Activated naive CD4-positive, alpha-beta T cell treated with anti-CD3 and anti-CD28 coated beads, Interleukin-2, amount 10 ng/mL, durations not matched to agents 7 days and 5 days (primary cell): ENCODE data around the gene PCNX4.
"Not testable (repeated sequence)": the region's sequence is repeated elsewhere in the genome, so short reads cannot be mapped to it uniquely, and the experiment has no call there.

Experiments used
- CTCF ChIA-PET: fragments of 350-600 bp; sonication (Branson Sonifier 250); formaldehyde crosslinking; loops from one replicate; lab custom pipeline; 2021; ENCODE audit warnings: antibody characterized with exemption; lab: Charles Lee
- DNase-seq: peaks from one replicate; pipeline ENCODE4 v3.0.0-alpha.2; 2020
- H3K27ac Mint-ChIP-seq: one replicate; pipeline ENCODE4 v1.8.0; 2021; ENCODE audit warnings: mild to moderate bottlenecking, moderate library complexity, mixed read lengths
- H3K27me3 Mint-ChIP-seq: one replicate; pipeline ENCODE4 v1.8.0; 2021; ENCODE audit warnings: mild to moderate bottlenecking, mixed read lengths
- H3K36me3 Mint-ChIP-seq: one replicate; pipeline ENCODE4 v1.8.0; 2021; ENCODE audit warnings: mixed read lengths
- H3K4me1 Mint-ChIP-seq: one replicate; pipeline ENCODE4 v1.8.0; 2021; ENCODE audit warnings: mixed read lengths
- H3K4me3 Mint-ChIP-seq: one replicate; pipeline ENCODE4 v1.8.0; 2021; ENCODE audit warnings: mild to moderate bottlenecking, moderate library complexity, mixed read lengths
- H3K9me3 Mint-ChIP-seq: one replicate; pipeline ENCODE4 v1.8.0; 2021; ENCODE audit warnings: mixed read lengths

Gene PCNX4

GRCh38 chr14:60091550-60092525, at the start of gene PCNX4:
PCNX4 (plus strand) TSS chr14:60091923; CDS start chr14:60107639, 15,716 bp downstream.
- no peaks in the 10 kb centered on the region for H3K9me3 Mint-ChIP-seq
- peak within 1 kb of the TSS; percentile 97 for H3K4me3 Mint-ChIP-seq
- no peaks in the 10 kb centered on the region for H3K27me3 Mint-ChIP-seq
- peaks cover 10% of the 10 kb centered on the region for H3K36me3 Mint-ChIP-seq
- peak within 1 kb of the TSS; percentile 96 for H3K27ac Mint-ChIP-seq
- DNase-seq: peak; percentile 96
- peaks cover 46% of the 10 kb centered on the region for H3K4me1 Mint-ChIP-seq
- CTCF ChIA-PET: interaction anchor here (0.8 to 2.5 kb wide), 4 partner anchors 9 to 128 kb away, joined by 3 to 8 read pairs (median 4); no protein-coding TSS in a partner anchor

GRCh38 chr14:60047976-60048375, 43.7 kb upstream of the PCNX4 start:
- H3K27me3 Mint-ChIP-seq, H3K36me3 Mint-ChIP-seq, H3K27ac Mint-ChIP-seq, H3K4me3 Mint-ChIP-seq, DNase-seq, H3K9me3 Mint-ChIP-seq, CTCF ChIA-PET: not testable (repeated sequence)
- H3K4me1 Mint-ChIP-seq: peaks cover 13% of the 10 kb centered on the region

GRCh38 chr14:60051721-60052221, 40.0 kb upstream of the PCNX4 start:
- H3K4me1 Mint-ChIP-seq: peaks cover 13% of the 10 kb centered on the region
- no peaks in the 10 kb centered on the region for H3K36me3 Mint-ChIP-seq
- peak; percentile 23 for DNase-seq
- H3K9me3 Mint-ChIP-seq: no peaks in the 10 kb centered on the region
- H3K4me3 Mint-ChIP-seq: no peak overlapping the region
- CTCF ChIA-PET: interaction anchor here (0.6 kb wide), 1 partner anchor 26 kb away, joined by 3 read pairs; no protein-coding TSS in a partner anchor
- no peaks in the 10 kb centered on the region for H3K27me3 Mint-ChIP-seq
- no peak overlapping the region for H3K27ac Mint-ChIP-seq

GRCh38 chr14:60058087-60058486, 33.6 kb upstream of the PCNX4 start:
- CTCF ChIA-PET: no interaction called here
- H3K4me1 Mint-ChIP-seq: no peaks in the 10 kb centered on the region
- no peak for DNase-seq
- H3K27me3 Mint-ChIP-seq: no peaks in the 10 kb centered on the region
- H3K36me3 Mint-ChIP-seq: no peaks in the 10 kb centered on the region
- H3K4me3 Mint-ChIP-seq: no peak overlapping the region
- H3K9me3 Mint-ChIP-seq: no peaks in the 10 kb centered on the region
- no peak overlapping the region for H3K27ac Mint-ChIP-seq

- CTCF ChIA-PET: interaction anchor here (1.8 kb wide), 1 partner anchor 123 kb away, joined by 8 read pairs; no protein-coding TSS in a partner anchor
- no peak overlapping the region for H3K27ac Mint-ChIP-seq
- H3K4me1 Mint-ChIP-seq: no peaks in the 10 kb centered on the region
- H3K9me3 Mint-ChIP-seq: no peaks in the 10 kb centered on the region
- no peaks in the 10 kb centered on the region for H3K36me3 Mint-ChIP-seq
- no peak for DNase-seq
- no peak overlapping the region for H3K4me3 Mint-ChIP-seq
- no peaks in the 10 kb centered on the region for H3K27me3 Mint-ChIP-seq
These were observed 30.4 kb upstream of the PCNX4 start for GRCh38 chr14:60061371-60061770.

- Mint-ChIP-seq H3K4me1 (no peaks in the 10 kb centered on the region), H3K36me3 (no peaks in the 10 kb centered on the region), H3K27ac (no peak overlapping the region), H3K9me3 (no peaks in the 10 kb centered on the region), H3K27me3 (no peaks in the 10 kb centered on the region), H3K4me3 (no peak overlapping the region)
- no peak for DNase-seq
- CTCF ChIA-PET: interaction anchor here (0.7 to 3.6 kb wide), 7 partner anchors 87 to 185 kb away, joined by 3 to 52 read pairs (median 3); partner anchors contain the start of gene DHRS7
These were observed 27.1 kb upstream of the PCNX4 start for GRCh38 chr14:60064491-60065072.

GRCh38 chr14:60067882-60068281, 23.8 kb upstream of the PCNX4 start:
- CTCF ChIA-PET: interaction anchor here (0.6 to 2.1 kb wide), 3 partner anchors 98 to 119 kb away, joined by 3 to 6 read pairs (median 3); no protein-coding TSS in a partner anchor
- Mint-ChIP-seq H3K27me3 (no peaks in the 10 kb centered on the region), H3K9me3 (no peaks in the 10 kb centered on the region)

GRCh38 chr14:60079723-60080122, 12.0 kb upstream of the PCNX4 start:
- Mint-ChIP-seq H3K4me1 (no peaks in the 10 kb centered on the region), H3K4me3 (no peak overlapping the region), H3K9me3 (peaks cover 7% of the 10 kb centered on the region), H3K27ac (no peak overlapping the region), H3K36me3 (no peaks in the 10 kb centered on the region), H3K27me3 (peaks cover 7% of the 10 kb centered on the region)
- no peak for DNase-seq
- CTCF ChIA-PET: no interaction called here

More at GRCh38 chr14:60067882-60068281, 23.8 kb upstream of the PCNX4 start:
- no peak for DNase-seq
- no peaks in the 10 kb centered on the region for H3K36me3 Mint-ChIP-seq
- H3K4me3 Mint-ChIP-seq: no peak overlapping the region
- H3K27ac Mint-ChIP-seq: no peak overlapping the region
- no peaks in the 10 kb centered on the region for H3K4me1 Mint-ChIP-seq

- DNase-seq: no peak
- no peaks in the 10 kb centered on the region for H3K9me3 Mint-ChIP-seq
- H3K36me3 Mint-ChIP-seq: no peaks in the 10 kb centered on the region
- peaks cover 8% of the 10 kb centered on the region for H3K27me3 Mint-ChIP-seq
- CTCF ChIA-PET: interaction anchor here (1.3 to 1.4 kb wide), 2 partner anchors 80 to 98 kb away, joined by 3 read pairs; partner anchors contain the start of gene DHRS7
- H3K4me1 Mint-ChIP-seq: peaks cover 2% of the 10 kb centered on the region
- no peak overlapping the region for H3K27ac Mint-ChIP-seq
- no peak overlapping the region for H3K4me3 Mint-ChIP-seq
These were observed 6.6 kb upstream of the PCNX4 start for GRCh38 chr14:60085085-60085484.

GRCh38 chr14:60085693-60086092, 6.0 kb upstream of the PCNX4 start:
- CTCF ChIA-PET: interaction anchor here (1.3 to 1.4 kb wide), 2 partner anchors 80 to 98 kb away, joined by 3 read pairs; partner anchors contain the start of gene DHRS7
- H3K36me3 Mint-ChIP-seq: no peaks in the 10 kb centered on the region

GRCh38 chr14:60087668-60088067, 4.1 kb upstream of the PCNX4 start:
- no peaks in the 10 kb centered on the region for H3K9me3 Mint-ChIP-seq
- H3K4me3 Mint-ChIP-seq: no peak overlapping the region
- H3K27ac Mint-ChIP-seq: no peak overlapping the region
- H3K4me1 Mint-ChIP-seq: peaks cover 15% of the 10 kb centered on the region
- CTCF ChIA-PET: interaction anchor here (0.9 kb wide), 1 partner anchor 262 kb away, joined by 3 read pairs; no protein-coding TSS in a partner anchor
- peaks cover 2% of the 10 kb centered on the region for H3K36me3 Mint-ChIP-seq
- peaks cover 4% of the 10 kb centered on the region for H3K27me3 Mint-ChIP-seq
- DNase-seq: no peak

More at GRCh38 chr14:60085693-60086092, 6.0 kb upstream of the PCNX4 start:
- no peak overlapping the region for H3K27ac Mint-ChIP-seq
- H3K27me3 Mint-ChIP-seq: peaks cover 8% of the 10 kb centered on the region
- DNase-seq: no peak
- H3K9me3 Mint-ChIP-seq: no peaks in the 10 kb centered on the region
- peaks cover 6% of the 10 kb centered on the region for H3K4me1 Mint-ChIP-seq
- no peak overlapping the region for H3K4me3 Mint-ChIP-seq

- H3K4me1 Mint-ChIP-seq: peaks cover 29% of the 10 kb centered on the region
- H3K9me3 Mint-ChIP-seq: no peaks in the 10 kb centered on the region
- peaks cover 4% of the 10 kb centered on the region for H3K36me3 Mint-ChIP-seq
- no peak overlapping the region for H3K4me3 Mint-ChIP-seq
- peaks cover 4% of the 10 kb centered on the region for H3K27me3 Mint-ChIP-seq
- no peak overlapping the region for H3K27ac Mint-ChIP-seq
- no peak for DNase-seq
- CTCF ChIA-PET: interaction anchor here (1.0 to 1.4 kb wide), 2 partner anchors 77 to 98 kb away, joined by 3 read pairs; no protein-coding TSS in a partner anchor
These were observed 2.5 kb upstream of the PCNX4 start for GRCh38 chr14:60089221-60089620.

- DNase-seq: peak; percentile 35
- Mint-ChIP-seq H3K27me3 (no peaks in the 10 kb centered on the region), H3K4me3 (peak overlapping the region; percentile 97), H3K27ac (peak overlapping the region; percentile 96), H3K9me3 (no peaks in the 10 kb centered on the region), H3K36me3 (peaks cover 10% of the 10 kb centered on the region), H3K4me1 (peaks cover 45% of the 10 kb centered on the region)
- CTCF ChIA-PET: interaction anchor here (1.1 to 2.5 kb wide), 3 partner anchors 74 to 126 kb away, joined by 3 to 8 read pairs (median 4); partner anchors contain the start of gene DHRS7
These were observed 731 bp upstream of the PCNX4 start for GRCh38 chr14:60090864-60091519.
